Activated T-cell treated with anti-CD3 and anti-CD28 coated beads, Interleukin-2, amount 50 U/mL, for 4 hours (primary cell): Measurements from ENCODE around the gene RAB38. TPM values are rescaled to one million over a fixed set of nuclear protein-coding genes. Genes with fewer than 3 reads are reported as not detected.
A peak's percentile ranks its signal among the peaks of the same experiment; 100 is the strongest.

Experiments used
- ATAC-seq, 2 donors: fragments of 200-7000 bp; cut with Tn5 transposase; one replicate each; pipeline ENCODE4 v1.10.0; 2021
- DNase-seq: peaks from one replicate; pipeline ENCODE4 v3.0.0-alpha.2; 2020
- H3K27me3 Mint-ChIP-seq: one replicate; pipeline ENCODE4 v1.8.0; 2021; ENCODE audit warnings: low read depth, mixed read lengths
- H3K36me3 Mint-ChIP-seq: one replicate; pipeline ENCODE4 v1.8.0; 2022; ENCODE audit warnings: mixed read lengths; ENCODE audit not compliant: insufficient read depth
- H3K4me1 Mint-ChIP-seq: one replicate; pipeline ENCODE4 v1.8.0; 2021; ENCODE audit warnings: low read depth, mixed read lengths
- H3K4me3 Mint-ChIP-seq: one replicate; pipeline ENCODE4 v1.8.0; 2021; ENCODE audit warnings: mild to moderate bottlenecking, moderate library complexity, mixed read lengths
- H3K9me3 Mint-ChIP-seq: one replicate; pipeline ENCODE4 v1.8.0; 2021; ENCODE audit warnings: mixed read lengths
- total RNA-seq, 3 donors: library from RNA; stranded (reverse); gene quantifications; one replicate each; pipeline ENCODE4 v1.2.1, GENCODE V29; 2021

RAB38 gene
- total RNA-seq, 3 donors from 2014 or later = 0.92 to 2.8 (median 1.9) TPM

GRCh38 chr11:88181776-88182175 lies 6.5 kb upstream of the RAB38 start:
- H3K4me3 Mint-ChIP-seq = no peak overlapping the region
- peaks cover 8% of the 10 kb centered on the region for H3K9me3 Mint-ChIP-seq
- H3K36me3 Mint-ChIP-seq = no peaks in the 10 kb centered on the region
- DNase-seq (no peak), ATAC-seq (no peak)
- peaks cover 3% of the 10 kb centered on the region for H3K27me3 Mint-ChIP-seq
- H3K4me1 Mint-ChIP-seq = peaks cover 11% of the 10 kb centered on the region

- Mint-ChIP-seq H3K27me3 (peaks cover 5% of the 10 kb centered on the region), H3K4me3 (no peak overlapping the region), H3K9me3 (no peaks in the 10 kb centered on the region), H3K36me3 (no peaks in the 10 kb centered on the region), H3K4me1 (peaks cover 11% of the 10 kb centered on the region)
- DNase-seq (no peak), ATAC-seq (no peak)
These were observed 4.9 kb upstream of the RAB38 start for GRCh38 chr11:88179971-88180629.

DNA sequence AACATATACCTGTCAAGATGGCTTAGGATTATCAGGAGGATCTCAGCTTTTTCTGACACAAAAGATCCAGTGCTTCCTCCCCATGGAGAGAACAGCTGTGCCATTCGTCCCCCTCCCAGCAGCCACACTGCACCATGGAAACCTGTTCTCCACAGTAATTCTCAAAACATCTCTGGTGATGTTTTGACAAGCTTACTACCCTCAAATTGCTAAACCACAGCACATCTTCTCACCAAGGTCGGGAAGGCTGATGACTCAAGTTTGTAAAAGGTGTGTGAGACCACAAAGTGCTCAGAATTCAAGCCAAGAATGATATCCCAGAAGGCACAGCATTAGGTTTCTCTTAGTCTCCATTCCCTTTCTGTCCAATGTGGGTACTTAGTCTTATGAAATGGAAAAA lies 3.9 kb upstream of the RAB38 start:
- Mint-ChIP-seq H3K9me3 (no peaks in the 10 kb centered on the region), H3K27me3 (peaks cover 10% of the 10 kb centered on the region), H3K4me3 (no peak overlapping the region), H3K36me3 (no peaks in the 10 kb centered on the region), H3K4me1 (peaks cover 19% of the 10 kb centered on the region)
- peak; percentile 53 to 59 for ATAC-seq
- no peak for DNase-seq

DNA sequence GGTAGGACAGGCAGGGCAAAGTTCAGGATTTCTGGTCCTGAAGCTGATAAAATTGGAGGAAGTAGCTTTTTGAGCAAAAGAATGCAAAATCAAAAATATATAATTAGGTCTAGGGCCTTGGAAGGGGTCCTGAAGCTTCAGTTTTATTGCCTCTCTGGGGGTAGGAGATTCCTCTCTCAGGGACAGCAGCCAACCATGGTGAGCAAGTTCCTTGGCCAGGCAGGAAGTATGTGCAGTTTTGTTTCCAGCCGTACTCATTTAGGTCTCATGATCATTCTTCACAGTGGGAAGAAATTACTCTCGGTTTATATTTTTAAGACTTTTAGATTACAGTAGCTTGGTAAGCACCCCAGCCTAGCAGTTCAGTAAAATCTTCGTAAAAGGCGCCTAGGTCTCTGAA lies 2.9 kb upstream of the RAB38 start:
- no peak for ATAC-seq
- H3K36me3 Mint-ChIP-seq = no peaks in the 10 kb centered on the region
- H3K9me3 Mint-ChIP-seq = no peaks in the 10 kb centered on the region
- no peak overlapping the region for H3K4me3 Mint-ChIP-seq
- H3K4me1 Mint-ChIP-seq = peaks cover 19% of the 10 kb centered on the region
- no peak for DNase-seq
- peaks cover 10% of the 10 kb centered on the region for H3K27me3 Mint-ChIP-seq

DNA sequence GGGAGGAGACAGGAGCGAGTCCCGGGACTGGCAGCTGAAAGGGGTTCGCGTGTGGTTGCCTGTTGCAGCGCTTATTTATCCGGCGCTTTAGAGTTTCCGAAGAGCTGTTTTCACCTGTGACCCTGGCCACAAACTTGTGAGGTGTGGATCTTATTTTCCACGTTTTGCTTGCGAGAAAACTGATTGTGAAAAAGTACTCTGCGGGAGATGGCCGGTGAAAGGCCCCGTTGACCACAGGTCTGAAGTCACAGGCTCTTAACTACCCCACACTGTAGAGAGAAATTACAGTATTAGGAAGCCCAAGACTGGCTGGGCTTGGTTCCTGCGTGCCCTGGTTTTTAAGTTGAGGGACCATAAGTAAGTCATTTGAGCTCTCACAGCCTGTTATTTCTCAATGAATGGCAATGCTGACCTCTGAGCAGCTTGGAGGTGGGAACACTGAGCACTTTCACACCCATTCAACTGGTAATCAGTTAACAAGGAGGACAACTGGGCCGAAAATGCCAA lies 379 bp upstream of the RAB38 start:
- H3K27me3 Mint-ChIP-seq = peaks cover 10% of the 10 kb centered on the region
- H3K9me3 Mint-ChIP-seq = no peaks in the 10 kb centered on the region
- ATAC-seq (no peak), DNase-seq (no peak)
- no peak overlapping the region for H3K4me3 Mint-ChIP-seq
- H3K36me3 Mint-ChIP-seq = no peaks in the 10 kb centered on the region
- peaks cover 19% of the 10 kb centered on the region for H3K4me1 Mint-ChIP-seq

- Mint-ChIP-seq H3K36me3 (no peaks in the 10 kb centered on the region), H3K4me1 (peaks cover 12% of the 10 kb centered on the region), H3K4me3 (peak overlapping the region; percentile 73), H3K27me3 (peaks cover 7% of the 10 kb centered on the region), H3K9me3 (no peaks in the 10 kb centered on the region)
- DNase-seq (no peak), ATAC-seq (no peak)
These were observed 1.3 kb downstream of the RAB38 start for GRCh38 chr11:88173956-88174355.

DNA sequence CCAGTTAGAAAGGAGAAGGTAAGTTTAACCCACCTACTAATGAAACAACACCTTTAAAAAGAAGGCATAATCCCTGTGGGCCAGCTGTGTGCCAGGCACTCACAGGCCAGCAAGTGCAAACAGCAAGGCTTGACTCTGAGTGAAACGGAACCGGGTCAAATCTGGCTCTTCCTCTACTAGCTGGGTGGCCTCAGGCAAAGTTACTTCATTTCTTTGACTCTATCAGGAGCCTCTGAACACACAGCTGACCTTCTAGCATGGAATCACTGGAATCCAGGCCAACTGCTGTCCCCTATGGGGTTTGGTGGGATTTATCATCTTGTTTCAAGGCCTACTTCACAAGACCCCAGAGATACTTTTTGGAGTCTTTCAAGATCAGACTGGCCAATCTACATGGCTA lies 3.3 kb downstream of the RAB38 start:
- no peak for DNase-seq
- H3K27me3 Mint-ChIP-seq = peaks cover 6% of the 10 kb centered on the region
- no peak overlapping the region for H3K4me3 Mint-ChIP-seq
- no peak for ATAC-seq
- H3K4me1 Mint-ChIP-seq = peaks cover 7% of the 10 kb centered on the region
- no peaks in the 10 kb centered on the region for H3K9me3 Mint-ChIP-seq
- no peaks in the 10 kb centered on the region for H3K36me3 Mint-ChIP-seq

DNA sequence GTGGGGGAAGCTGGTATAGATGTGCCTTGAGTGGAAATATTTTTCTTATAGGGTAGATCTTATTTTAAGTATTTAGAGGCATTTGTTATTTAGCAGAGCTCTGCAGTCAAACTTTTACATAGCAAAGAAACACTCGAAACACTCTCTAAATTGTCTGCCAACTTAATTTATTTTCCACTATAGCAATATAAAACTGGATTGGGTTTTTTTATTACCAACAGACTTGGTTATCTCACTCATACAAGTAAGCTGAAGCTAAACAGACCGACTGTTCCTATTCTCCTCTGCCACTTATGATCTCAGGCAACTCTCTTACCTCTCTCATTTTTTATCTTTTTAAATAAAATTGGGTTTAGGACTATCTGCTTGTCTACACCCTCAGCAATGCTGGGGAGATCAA lies 4.6 kb downstream of the RAB38 start:
- ATAC-seq = no peak
- H3K36me3 Mint-ChIP-seq = no peaks in the 10 kb centered on the region
- no peak for DNase-seq
- H3K4me3 Mint-ChIP-seq = no peak overlapping the region
- H3K27me3 Mint-ChIP-seq = peaks cover 6% of the 10 kb centered on the region
- peaks cover 7% of the 10 kb centered on the region for H3K4me1 Mint-ChIP-seq
- no peaks in the 10 kb centered on the region for H3K9me3 Mint-ChIP-seq

GRCh38 chr11:88169881-88170280 lies 5.4 kb downstream of the RAB38 start:
- Mint-ChIP-seq H3K4me1 (peaks cover 7% of the 10 kb centered on the region), H3K9me3 (no peaks in the 10 kb centered on the region), H3K36me3 (no peaks in the 10 kb centered on the region), H3K4me3 (no peak overlapping the region), H3K27me3 (peaks cover 4% of the 10 kb centered on the region)
- no peak for DNase-seq
- no peak for ATAC-seq

GRCh38 chr11:88169471-88169870 lies 5.8 kb downstream of the RAB38 start:
- Mint-ChIP-seq H3K9me3 (no peaks in the 10 kb centered on the region), H3K36me3 (no peaks in the 10 kb centered on the region), H3K4me1 (peaks cover 3% of the 10 kb centered on the region), H3K4me3 (no peak overlapping the region), H3K27me3 (peaks cover 3% of the 10 kb centered on the region)
- DNase-seq (no peak), ATAC-seq (no peak)

DNA sequence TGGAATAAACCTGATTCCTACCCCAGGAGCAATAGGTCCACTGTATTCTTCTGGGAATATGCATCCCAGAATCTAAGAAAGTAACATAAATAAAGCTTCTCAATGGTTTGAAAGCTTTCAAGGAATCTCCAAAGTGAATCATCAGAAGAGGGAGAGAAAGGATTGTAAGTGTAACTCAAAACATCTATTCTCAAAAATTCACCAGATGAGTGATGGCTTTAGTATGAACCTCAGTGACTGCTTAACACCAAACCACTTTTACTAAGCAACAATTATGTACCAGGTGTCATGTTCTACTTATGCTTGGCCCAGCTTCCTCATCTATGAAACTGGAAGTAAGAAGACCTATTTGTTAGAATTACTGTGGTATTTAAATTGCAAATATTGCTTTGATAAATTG lies 7.4 kb downstream of the RAB38 start:
- no peaks in the 10 kb centered on the region for H3K4me1 Mint-ChIP-seq
- no peak for DNase-seq
- ATAC-seq = no peak
- no peaks in the 10 kb centered on the region for H3K36me3 Mint-ChIP-seq
- H3K27me3 Mint-ChIP-seq = no peaks in the 10 kb centered on the region
- no peaks in the 10 kb centered on the region for H3K9me3 Mint-ChIP-seq
- H3K4me3 Mint-ChIP-seq = no peak overlapping the region

GRCh38 chr11:88164806-88165585 lies 10.2 kb downstream of the RAB38 start:
- Mint-ChIP-seq H3K9me3 (no peaks in the 10 kb centered on the region), H3K36me3 (no peaks in the 10 kb centered on the region), H3K4me3 (no peak overlapping the region), H3K27me3 (no peaks in the 10 kb centered on the region), H3K4me1 (no peaks in the 10 kb centered on the region)
- no peak for DNase-seq
- ATAC-seq = no peak

DNA sequence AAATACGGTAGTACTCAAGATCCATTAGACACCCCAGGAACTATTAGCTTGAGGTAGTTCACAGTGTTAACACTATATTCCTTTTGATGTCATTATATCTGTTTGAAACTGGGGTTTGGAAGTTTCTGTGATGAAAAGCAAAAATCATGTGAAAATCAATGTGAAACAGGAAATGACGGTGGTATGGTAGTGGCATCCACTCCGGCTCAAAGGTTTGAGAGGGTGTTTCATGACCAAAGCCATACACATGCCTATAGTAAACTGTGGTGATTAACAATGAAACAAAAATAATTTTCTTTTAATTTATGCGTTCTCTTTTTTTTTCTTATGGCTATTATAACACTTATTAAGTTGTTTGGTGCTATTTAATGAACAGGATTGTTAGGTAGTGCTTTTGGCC lies 10.9 kb downstream of the RAB38 start:
- no peaks in the 10 kb centered on the region for H3K36me3 Mint-ChIP-seq
- H3K9me3 Mint-ChIP-seq = peaks cover 1% of the 10 kb centered on the region
- DNase-seq (no peak), ATAC-seq (peak in 1 of 2 donors; percentile 32)
- no peaks in the 10 kb centered on the region for H3K4me1 Mint-ChIP-seq
- no peaks in the 10 kb centered on the region for H3K27me3 Mint-ChIP-seq
- no peak overlapping the region for H3K4me3 Mint-ChIP-seq

DNA sequence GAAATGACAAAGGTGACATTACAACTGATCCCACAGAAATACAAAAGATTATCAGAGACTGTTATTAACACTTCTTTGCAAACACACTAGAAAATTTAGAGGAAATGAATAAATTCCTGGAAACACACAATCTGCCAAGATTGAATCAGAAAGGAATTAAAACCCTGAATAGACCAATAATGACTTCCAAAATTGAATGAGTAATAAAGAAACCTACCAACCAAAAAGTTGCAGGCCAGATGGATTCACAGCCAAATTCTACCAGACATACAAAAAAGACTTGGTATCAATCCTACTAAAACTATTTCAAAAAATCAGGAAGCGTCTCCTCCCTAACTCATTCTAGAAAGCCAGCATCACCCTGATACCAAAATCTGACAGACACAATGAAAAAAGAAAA lies 17.2 kb downstream of the RAB38 start:
- no peak for DNase-seq
- no peak for ATAC-seq
- H3K4me1 Mint-ChIP-seq = no peaks in the 10 kb centered on the region
- H3K4me3 Mint-ChIP-seq = no peak overlapping the region
- no peaks in the 10 kb centered on the region for H3K36me3 Mint-ChIP-seq
- peaks cover 4% of the 10 kb centered on the region for H3K27me3 Mint-ChIP-seq
- peaks cover 22% of the 10 kb centered on the region for H3K9me3 Mint-ChIP-seq

- ATAC-seq = no peak
- H3K4me3 Mint-ChIP-seq = no peak overlapping the region
- no peak for DNase-seq
- H3K27me3 Mint-ChIP-seq = peaks cover 4% of the 10 kb centered on the region
- no peaks in the 10 kb centered on the region for H3K36me3 Mint-ChIP-seq
- no peaks in the 10 kb centered on the region for H3K4me1 Mint-ChIP-seq
- peaks cover 22% of the 10 kb centered on the region for H3K9me3 Mint-ChIP-seq
These were observed 17.9 kb downstream of the RAB38 start for GRCh38 chr11:88157370-88157769.
